ENCODE results near the gene RPA4.

DNA sequence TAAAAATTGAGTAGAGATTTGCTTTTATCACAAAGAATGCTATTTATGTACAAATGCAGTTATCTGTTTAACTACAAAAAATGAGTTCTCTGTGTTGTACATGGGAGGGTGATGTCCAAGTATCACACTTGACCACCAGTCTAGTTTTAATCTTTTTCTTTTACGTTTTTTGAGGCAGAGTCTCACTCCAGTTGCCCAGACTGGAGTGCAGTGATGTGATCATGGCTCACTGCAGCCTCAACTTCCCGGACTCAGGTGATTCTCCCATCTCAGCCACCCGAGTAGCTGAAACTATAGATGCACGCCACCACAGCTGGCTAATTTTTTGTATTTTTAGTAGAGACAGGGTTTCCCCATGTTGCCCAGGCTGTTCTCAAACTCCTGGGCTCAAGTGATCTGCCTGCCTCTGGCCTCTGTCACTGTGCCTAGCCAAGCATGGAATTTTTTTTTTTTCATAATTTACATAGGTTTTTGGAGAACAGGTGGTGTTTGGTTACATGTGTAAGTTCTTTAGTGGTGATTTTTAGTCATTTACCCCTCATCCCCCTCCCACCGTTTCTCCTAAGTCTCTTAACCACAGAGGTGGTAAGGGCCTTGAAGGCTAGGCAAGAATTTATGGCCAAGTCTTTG lies 47.9 kb upstream of the RPA4 start:
- TF ChIP-seq, protein P1, sequence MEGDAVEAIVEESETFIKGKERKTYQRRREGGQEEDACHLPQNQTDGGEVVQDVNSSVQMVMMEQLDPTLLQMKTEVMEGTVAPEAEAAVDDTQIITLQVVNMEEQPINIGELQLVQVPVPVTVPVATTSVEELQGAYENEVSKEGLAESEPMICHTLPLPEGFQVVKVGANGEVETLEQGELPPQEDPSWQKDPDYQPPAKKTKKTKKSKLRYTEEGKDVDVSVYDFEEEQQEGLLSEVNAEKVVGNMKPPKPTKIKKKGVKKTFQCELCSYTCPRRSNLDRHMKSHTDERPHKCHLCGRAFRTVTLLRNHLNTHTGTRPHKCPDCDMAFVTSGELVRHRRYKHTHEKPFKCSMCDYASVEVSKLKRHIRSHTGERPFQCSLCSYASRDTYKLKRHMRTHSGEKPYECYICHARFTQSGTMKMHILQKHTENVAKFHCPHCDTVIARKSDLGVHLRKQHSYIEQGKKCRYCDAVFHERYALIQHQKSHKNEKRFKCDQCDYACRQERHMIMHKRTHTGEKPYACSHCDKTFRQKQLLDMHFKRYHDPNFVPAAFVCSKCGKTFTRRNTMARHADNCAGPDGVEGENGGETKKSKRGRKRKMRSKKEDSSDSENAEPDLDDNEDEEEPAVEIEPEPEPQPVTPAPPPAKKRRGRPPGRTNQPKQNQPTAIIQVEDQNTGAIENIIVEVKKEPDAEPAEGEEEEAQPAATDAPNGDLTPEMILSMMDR (IDR thresholded peaks at IDR 0.05): no peak
- TF ChIP-seq EP300 (IDR thresholded peaks at IDR 0.05) (no peak), POLR2A (IDR thresholded peaks at IDR 0.05) (no peak)
